K562 (cell line): Measurements from ENCODE around the gene SLC26A11. TPM values are rescaled to one million over a fixed set of nuclear protein-coding genes. Genes with fewer than 3 reads are reported as not detected.

ENCODE experiments used
- C11orf30 ChIP-seq: fragments of 450-650 bp; IDR thresholded peaks from 2 replicates; pipeline ENCODE4 v1.6.1; 2016; ENCODE audit warnings: low read depth, mild to moderate bottlenecking
- CHD4 ChIP-seq: fragments of 200-600 bp; sonication (generic); IDR thresholded peaks from 3 replicates; pipeline ENCODE4 v1.6.1; 2012; ENCODE audit warnings: low read depth, mild to moderate bottlenecking, mixed read lengths, low read length, inconsistent platforms; ENCODE audit not compliant: insufficient read depth, insufficient replicate concordance, poor library complexity, severe bottlenecking
- ELF2 ChIP-seq: fragments of 250-450 bp; sonication (Bioruptor Pico); IDR thresholded peaks from 2 replicates; pipeline ENCODE4 v1.5.0; 2021; ENCODE audit warnings: mild to moderate bottlenecking
- ELK1 ChIP-seq: sonication (generic); formaldehyde crosslinking; IDR thresholded peaks from 2 replicates; pipeline ENCODE4 v1.8.1; 2022; ENCODE audit warnings: missing genetic modification reagents
- EWSR1 ChIP-seq: fragments of 450-650 bp; IDR thresholded peaks from 2 replicates; pipeline ENCODE4 v1.6.1; 2018; ENCODE audit warnings: borderline replicate concordance, mild to moderate bottlenecking, low read depth, moderate library complexity; ENCODE audit not compliant: partially characterized antibody
- HDAC8 ChIP-seq: fragments of 450-650 bp; IDR thresholded peaks from 2 replicates; pipeline ENCODE4 v1.6.1; 2016; ENCODE audit warnings: mild to moderate bottlenecking, missing genetic modification characterization, moderate library complexity, missing compliant biosample characterization
- ILK ChIP-seq: fragments of 450-650 bp; IDR thresholded peaks from 2 replicates; pipeline ENCODE4 v1.6.1; 2016; ENCODE audit warnings: missing genetic modification characterization, low read depth, mild to moderate bottlenecking, missing compliant biosample characterization, moderate library complexity, borderline replicate concordance
- LEF1 ChIP-seq: fragments of 450-650 bp; IDR thresholded peaks from 2 replicates; pipeline ENCODE4 v1.6.1; 2016; ENCODE audit warnings: mild to moderate bottlenecking
- MED1 ChIP-seq: sonication (generic); formaldehyde crosslinking; IDR thresholded peaks from 2 replicates; pipeline ENCODE4 v1.8.1; 2023; ENCODE audit warnings: missing genetic modification reagents, borderline replicate concordance
- NONO ChIP-seq, 2 experiments: fragments of 200-400 bp in 1 of 2; fragments of 450-650 bp in 1 of 2; formaldehyde crosslinking in 1 of 2; IDR thresholded peaks; 2 replicates each; pipeline ENCODE4 v1.6.1; 2017; ENCODE audit warnings: low read depth in 2 of 2, mild to moderate bottlenecking in 2 of 2, moderate library complexity in 2 of 2, low read length in 1 of 2
- POLR2H ChIP-seq: IDR thresholded peaks from 2 replicates; pipeline ENCODE4 v1.6.1; 2016; ENCODE audit warnings: missing genetic modification characterization, low read depth, mild to moderate bottlenecking, control low read depth, missing compliant biosample characterization, moderate library complexity
- PPARD ChIP-seq: fragments of 250-450 bp; sonication (Bioruptor Pico); IDR thresholded peaks from 2 replicates; pipeline ENCODE4 v1.8.0; 2022; ENCODE audit warnings: inconsistent platforms, mild to moderate bottlenecking, moderate library complexity
- SIN3B ChIP-seq: fragments of 450-650 bp; IDR thresholded peaks from 2 replicates; pipeline ENCODE4 v1.6.1; 2017; ENCODE audit warnings: low read depth, mild to moderate bottlenecking, moderate library complexity
- SREBF2 ChIP-seq: sonication (generic); formaldehyde crosslinking; IDR thresholded peaks from 2 replicates; pipeline ENCODE4 v1.4.0; 2020; ENCODE audit warnings: mild to moderate bottlenecking, missing genetic modification reagents
- TAF9B ChIP-seq: fragments of 450-650 bp; IDR thresholded peaks from 2 replicates; pipeline ENCODE4 v1.6.1; 2018; ENCODE audit warnings: mild to moderate bottlenecking; ENCODE audit not compliant: partially characterized antibody
- TCF7 ChIP-seq: sonication (generic); IDR thresholded peaks from 2 replicates; pipeline ENCODE4 v1.6.1; 2016; ENCODE audit warnings: antibody characterized with exemption, borderline replicate concordance
- ZC3H8 ChIP-seq: fragments of 450-650 bp; IDR thresholded peaks from 2 replicates; pipeline ENCODE4 v1.6.1; 2017
- ZKSCAN1 ChIP-seq: fragments of 150-350 bp; IDR thresholded peaks from 2 replicates; pipeline ENCODE4 v1.6.1; 2016; ENCODE audit warnings: low read depth, low read length
- ZNF174 ChIP-seq: fragments of 250-450 bp; sonication (Bioruptor Pico); IDR thresholded peaks from 2 replicates; pipeline ENCODE4 v1.4.0; 2020; ENCODE audit warnings: mild to moderate bottlenecking
- ZNF224 ChIP-seq: sonication (generic); formaldehyde crosslinking; IDR thresholded peaks from 2 replicates; pipeline ENCODE4 v1.8.0; 2022; ENCODE audit warnings: mild to moderate bottlenecking, missing genetic modification reagents
- ZNF445 ChIP-seq: fragments of 250-450 bp; sonication (Bioruptor Pico); IDR thresholded peaks from 2 replicates; pipeline ENCODE4 v1.4.0; 2020; ENCODE audit warnings: low read depth, mild to moderate bottlenecking, moderate library complexity
- ZNF586 ChIP-seq: fragments of 450-650 bp; formaldehyde crosslinking; conservative IDR thresholded peaks from 2 replicates; pipeline ENCODE4 v1.4.0; 2020; ENCODE audit warnings: mild to moderate bottlenecking, moderate library complexity
- ZNF644 ChIP-seq: fragments of 200-800 bp; sonication (Bioruptor generic); IDR thresholded peaks from 2 replicates; pipeline ENCODE4 v1.6.1; 2016; ENCODE audit warnings: low read depth, missing genetic modification characterization, missing compliant biosample characterization
- ZNF695 ChIP-seq: fragments of 450-650 bp; formaldehyde crosslinking; IDR thresholded peaks from 2 replicates; pipeline ENCODE4 v1.4.0; 2020; ENCODE audit warnings: mild to moderate bottlenecking, moderate library complexity
- ZSCAN29 ChIP-seq: fragments of 450-650 bp; IDR thresholded peaks from 2 replicates; pipeline ENCODE4 v1.6.1; 2017
- polyA plus RNA-seq, 8 experiments: library from polyadenylated mRNA; depleted of rRNA in 4 of 8; stranded (reverse) in 5 of 8; unstranded in 3 of 8; fragments of >200 nt; fragmentation: Nextera tagmentation in 2 of 8; fragmentation: Illumina TruSeq in 1 of 8; extraction: Ambion mirVana in 2 of 8; extraction: Trizol in 1 of 8; gene quantifications; 2 replicates each; pipeline versions ENCODE4 v1.2.1 to v1.2.3, GENCODE V29; 2011 to 2014; ENCODE audit warnings: inconsistent platforms in 1 of 8, missing spikeins in 1 of 8
- total RNA-seq, 7 experiments: library from RNA; depleted of rRNA in 6 of 7; stranded (reverse); fragments of >200 nt in 6 of 7; fragmentation: Illumina TruSeq in 2 of 7; extraction: Trizol in 2 of 7; gene quantifications; 2 replicates each; pipeline versions ENCODE4 v1.2.1 to v1.2.3, GENCODE V29; 2011 to 2021; ENCODE audit warnings: low replicate concordance in 1 of 7
- TF ChIP-seq, protein P1 (sequence below): sonication (generic); formaldehyde crosslinking; IDR thresholded peaks from 2 replicates; pipeline ENCODE4 v1.8.1; 2023; ENCODE audit warnings: mild to moderate bottlenecking, missing genetic modification reagents
- TF ChIP-seq, protein P2 (sequence below), 2 experiments: fragments of 200-800 bp in 1 of 2; sonication (Bioruptor generic) in 1 of 2; sonication (generic) in 1 of 2; formaldehyde crosslinking in 1 of 2; IDR thresholded peaks in 1 of 2; conservative IDR thresholded peaks in 1 of 2; 2 replicates each; pipeline versions ENCODE4 v1.5.0 to v1.6.1; 2016 to 2020; ENCODE audit warnings: missing compliant biosample characterization in 1 of 2, missing genetic modification characterization in 1 of 2, missing genetic modification reagents in 1 of 2

SLC26A11 gene
- total and polyA plus RNA-seq, 9 of the 15 experiments (the other 6 are each of a cell fraction or from before 2014, with no cell fraction given) = 0.06 to 3.1 (median 1.2) TPM; not detected in 1

- TF ChIP-seq ELK1 (CRISPR knock-in tag) (no peak), ELF2 (CRISPR knock-in tag) (no peak), PPARD (no peak), ZNF695 (no peak), TAF9B (peak; percentile 25), ZNF224 (CRISPR knock-in tag) (no peak), ZC3H8 (no peak), ZNF586 (CRISPR knock-in tag) (no peak), ZSCAN29 (no peak), ZKSCAN1 (peak; percentile 51; the same call in 1 of the 2 replicates), CHD4 (no peak), POLR2H (tag) (no peak), EWSR1 (no peak), NONO (IDR thresholded peaks at IDR 0.05; ENCODE audit: low read depth in 2 of 2, low read length in 1 of 2) (no peak), ILK (tag) (no peak), SIN3B (no peak), C11orf30 (no peak), ZNF174 (CRISPR knock-in tag) (no peak), MED1 (CRISPR knock-in tag) (no peak), SREBF2 (CRISPR knock-in tag) (no peak), TCF7 (no peak), LEF1 (no peak), ZNF644 (tag) (no peak), ZNF445 (CRISPR knock-in tag) (no peak), HDAC8 (no peak)
- TF ChIP-seq, protein P1, sequence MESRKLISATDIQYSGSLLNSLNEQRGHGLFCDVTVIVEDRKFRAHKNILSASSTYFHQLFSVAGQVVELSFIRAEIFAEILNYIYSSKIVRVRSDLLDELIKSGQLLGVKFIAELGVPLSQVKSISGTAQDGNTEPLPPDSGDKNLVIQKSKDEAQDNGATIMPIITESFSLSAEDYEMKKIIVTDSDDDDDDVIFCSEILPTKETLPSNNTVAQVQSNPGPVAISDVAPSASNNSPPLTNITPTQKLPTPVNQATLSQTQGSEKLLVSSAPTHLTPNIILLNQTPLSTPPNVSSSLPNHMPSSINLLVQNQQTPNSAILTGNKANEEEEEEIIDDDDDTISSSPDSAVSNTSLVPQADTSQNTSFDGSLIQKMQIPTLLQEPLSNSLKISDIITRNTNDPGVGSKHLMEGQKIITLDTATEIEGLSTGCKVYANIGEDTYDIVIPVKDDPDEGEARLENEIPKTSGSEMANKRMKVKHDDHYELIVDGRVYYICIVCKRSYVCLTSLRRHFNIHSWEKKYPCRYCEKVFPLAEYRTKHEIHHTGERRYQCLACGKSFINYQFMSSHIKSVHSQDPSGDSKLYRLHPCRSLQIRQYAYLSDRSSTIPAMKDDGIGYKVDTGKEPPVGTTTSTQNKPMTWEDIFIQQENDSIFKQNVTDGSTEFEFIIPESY (CRISPR knock-in tag) = peak; percentile 54; the same call in 1 of the 2 replicates
- TF ChIP-seq, protein P2, sequence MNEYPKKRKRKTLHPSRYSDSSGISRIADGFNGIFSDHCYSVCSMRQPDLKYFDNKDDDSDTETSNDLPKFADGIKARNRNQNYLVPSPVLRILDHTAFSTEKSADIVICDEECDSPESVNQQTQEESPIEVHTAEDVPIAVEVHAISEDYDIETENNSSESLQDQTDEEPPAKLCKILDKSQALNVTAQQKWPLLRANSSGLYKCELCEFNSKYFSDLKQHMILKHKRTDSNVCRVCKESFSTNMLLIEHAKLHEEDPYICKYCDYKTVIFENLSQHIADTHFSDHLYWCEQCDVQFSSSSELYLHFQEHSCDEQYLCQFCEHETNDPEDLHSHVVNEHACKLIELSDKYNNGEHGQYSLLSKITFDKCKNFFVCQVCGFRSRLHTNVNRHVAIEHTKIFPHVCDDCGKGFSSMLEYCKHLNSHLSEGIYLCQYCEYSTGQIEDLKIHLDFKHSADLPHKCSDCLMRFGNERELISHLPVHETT (CRISPR knock-in tag; conservative IDR thresholded peaks at IDR 0.05 in 1 of 2, IDR thresholded peaks at IDR 0.05 in 1 of 2) = 0 out of 4 replicates have a peak, but pooled peaks of 1 of the 2 experiments have one; percentile 44
Observed at GRCh38 chr17:80284631-80285030, 64.4 kb downstream of the SLC26A11 start (continued).
